Lung (tissue), 12 donors: Measurements from ENCODE around the gene LSG1. TPM values are rescaled to one million over a fixed set of nuclear protein-coding genes. Genes with fewer than 3 reads are reported as not detected.

ENCODE experiments used
- ATAC-seq: fragments of 200-7000 bp; cut with Tn5 transposase; one replicate; pipeline ENCODE4 v1.9.1; 2020; ENCODE audit warnings: moderate number of reproducible peaks; ENCODE audit not compliant: insufficient read depth, low FRiP score
- DNase-seq, 3 donors: peaks; one replicate each; pipeline ENCODE4 v3.0.0-alpha.2; 2013 to 2017
- H3K27ac ChIP-seq, 2 donors: one replicate each; pipeline ENCODE4 v1.5.1; 2013; ENCODE audit warnings: mild to moderate bottlenecking in 2 of 2, moderate library complexity in 2 of 2, control low read depth in 1 of 2, inconsistent platforms in 1 of 2, low read depth in 1 of 2, low read length in 1 of 2
- H3K27me3 ChIP-seq, 3 donors: one replicate each; pipeline ENCODE4 v1.5.1; 2013; ENCODE audit warnings: low read length in 2 of 3; ENCODE audit not compliant: control insufficient read depth in 3 of 3, insufficient read depth in 3 of 3
- H3K36me3 ChIP-seq, 4 donors: one replicate each; pipeline ENCODE4 v1.5.1; 2013; ENCODE audit warnings: low read length in 4 of 4, mild to moderate bottlenecking in 1 of 4, moderate library complexity in 1 of 4; ENCODE audit not compliant: control insufficient read depth in 4 of 4, insufficient read depth in 4 of 4
- H3K4me1 ChIP-seq, 5 donors: one replicate each; pipeline ENCODE4 v1.5.1; 2013; ENCODE audit warnings: low read length in 5 of 5, mild to moderate bottlenecking in 2 of 5, moderate library complexity in 1 of 5; ENCODE audit not compliant: control insufficient read depth in 5 of 5, insufficient read depth in 5 of 5
- H3K4me3 ChIP-seq: one replicate; pipeline ENCODE4 v1.5.1; 2013; ENCODE audit warnings: mild to moderate bottlenecking, control low read depth, moderate library complexity
- H3K9ac ChIP-seq, 2 donors: one replicate each; pipeline ENCODE4 v1.5.1; 2013; ENCODE audit warnings: low read length in 2 of 2, control low read depth in 1 of 2; ENCODE audit not compliant: insufficient read depth in 1 of 2
- H3K9me3 ChIP-seq, 4 donors: one replicate each; pipeline ENCODE4 v1.5.1; 2013; ENCODE audit warnings: low read length in 3 of 4, mild to moderate bottlenecking in 1 of 4, moderate library complexity in 1 of 4; ENCODE audit not compliant: control insufficient read depth in 4 of 4, insufficient read depth in 3 of 4
- CTCF ChIP-seq: IDR thresholded peaks from 2 replicates; pipeline ENCODE4 v1.5.1; 2012; ENCODE audit warnings: mild to moderate bottlenecking; ENCODE audit errors: control extremely low read depth, extremely low read depth
- WGBS, 2 donors: extraction: QIAGEN DNeasy Blood & Tissue Kit; methylation state at CpG; one replicate each; pipeline ENCODE4 v1.1.7; 2013; 5-methylcytosine and 5-hydroxymethylcytosine counted together
- polyA plus RNA-seq, 2 donors: library from polyadenylated mRNA; stranded (reverse); fragments of 200-250 nt; gene quantifications; one replicate each; pipeline ENCODE4 v1.2.1, GENCODE V29; 2013
- total RNA-seq, 2 donors: library from RNA; depleted of rRNA in 1 of 2; stranded (reverse); fragments of >200 nt in 1 of 2; gene quantifications; one replicate each; pipeline ENCODE4 v1.2.1, GENCODE V29; 2014 to 2021
- donor health status: control.
- donor health status: control.
- donor health status: Bipolar disorder and iron deficiency.
- donor health status: healthy.
- donor health status: DM: yes; HTN: yes; CAD: no.

LSG1 gene
- total and polyA plus RNA-seq, 4 donors, result 19.4 to 37.4 (median 24.5) TPM

- H3K9me3 ChIP-seq, result no peaks in the 10 kb centered on the region
- H3K4me3 ChIP-seq, result no peak overlapping the region
- TF ChIP-seq CTCF, result no peak
- no peaks in the 10 kb centered on the region for H3K27me3 ChIP-seq
- DNase-seq (no peak), ATAC-seq (no peak)
- H3K9ac ChIP-seq, result no peak overlapping the region
- WGBS, 2 donors, result 83 to 87% methylated on average over 2 of the region's 2 CpGs
- H3K27ac ChIP-seq, result no peak overlapping the region
- peaks cover 0 to 7% (median 0%) of the 10 kb centered on the region in 5 donors for H3K4me1 ChIP-seq
- H3K36me3 ChIP-seq, result peaks cover 0 to 6% (median 0%) of the 10 kb centered on the region in 4 donors
Measured at GRCh38 chr3:194604837-194605236, 67.2 kb downstream of the LSG1 start.

GRCh38 chr3:194604126-194604525, 67.9 kb downstream of the LSG1 start:
- H3K36me3 ChIP-seq, result peaks cover 0 to 6% (median 0%) of the 10 kb centered on the region in 4 donors
- ATAC-seq (no peak), DNase-seq (no peak)
- WGBS, 2 donors, result 93 to 94% methylated on average over 22 of the region's 22 CpGs
- no peak for TF ChIP-seq CTCF
- no peak overlapping the region for H3K27ac ChIP-seq
- H3K4me3 ChIP-seq, result no peak overlapping the region
- no peaks in the 10 kb centered on the region for H3K27me3 ChIP-seq
- H3K4me1 ChIP-seq, result peaks cover 0 to 7% (median 0%) of the 10 kb centered on the region in 5 donors
- no peak overlapping the region for H3K9ac ChIP-seq
- H3K9me3 ChIP-seq, result no peaks in the 10 kb centered on the region

GRCh38 chr3:194602669-194603171, 69.3 kb downstream of the LSG1 start:
- Histone ChIP-seq H3K9ac (peak overlapping the region in 1 of 2 donors; percentile 7), H3K27ac (no peak overlapping the region), H3K9me3 (no peaks in the 10 kb centered on the region), H3K36me3 (peaks cover 0 to 9% (median 0%) of the 10 kb centered on the region in 4 donors), H3K4me1 (peaks cover 0 to 7% (median 0%) of the 10 kb centered on the region in 5 donors), H3K27me3 (no peaks in the 10 kb centered on the region), H3K4me3 (no peak overlapping the region)
- DNase-seq (peak; percentile 68 to 82 (median 79)), ATAC-seq (no peak)
- 86 to 88% methylated on average over 10 of the region's 10 CpGs for whole genome bisulfite sequencing, 2 donors
- no peak for TF ChIP-seq CTCF
